HEK293 (cell line): Measurements from ENCODE around the gene YJU2.

ENCODE experiments used
- KLF1 ChIP-seq: fragments of 450-650 bp; formaldehyde crosslinking; IDR thresholded peaks from 2 replicates; pipeline ENCODE4 v1.5.1; 2016; ENCODE audit warnings: missing biosample characterization, missing genetic modification characterization
- RBAK ChIP-seq: fragments of 450-650 bp; formaldehyde crosslinking; IDR thresholded peaks from 2 replicates; pipeline ENCODE4 v1.5.1; 2016; ENCODE audit warnings: missing biosample characterization, missing genetic modification characterization
- SP2 ChIP-seq: fragments of 450-650 bp; formaldehyde crosslinking; IDR thresholded peaks from 2 replicates; pipeline ENCODE4 v1.5.1; 2016; ENCODE audit warnings: missing biosample characterization, missing genetic modification characterization
- TCF7L2 ChIP-seq: IDR thresholded peaks from 2 replicates; pipeline ENCODE4 v1.6.1; 2011; ENCODE audit warnings: low read depth, mild to moderate bottlenecking, inconsistent platforms, low read length, moderate library complexity, borderline replicate concordance
- ZFP37 ChIP-seq: fragments of 450-650 bp; formaldehyde crosslinking; IDR thresholded peaks from 2 replicates; pipeline ENCODE4 v1.5.1; 2016; ENCODE audit warnings: missing biosample characterization, missing genetic modification characterization
- ZNF114 ChIP-seq: fragments of 450-650 bp; formaldehyde crosslinking; IDR thresholded peaks from 2 replicates; pipeline ENCODE4 v1.5.0; 2017; ENCODE audit warnings: missing biosample characterization, missing genetic modification characterization
- ZNF155 ChIP-seq: fragments of 450-650 bp; formaldehyde crosslinking; IDR thresholded peaks from 2 replicates; pipeline ENCODE4 v1.5.1; 2016; ENCODE audit warnings: missing biosample characterization, missing genetic modification characterization
- ZNF274 ChIP-seq, 2 experiments: fragments of 200-500 bp in 1 of 2; fragments of 450-650 bp in 1 of 2; sonication (Bioruptor generic) in 1 of 2; formaldehyde crosslinking in 1 of 2; IDR thresholded peaks; 2 replicates each; pipeline versions ENCODE4 v1.5.1 to v1.6.1; 2014 to 2016; ENCODE audit warnings: borderline replicate concordance in 1 of 2, inconsistent platforms in 1 of 2, low read length in 1 of 2, missing biosample characterization in 1 of 2, missing genetic modification characterization in 1 of 2
- ZNF350 ChIP-seq: fragments of 450-650 bp; formaldehyde crosslinking; IDR thresholded peaks from 2 replicates; pipeline ENCODE4 v1.5.0; 2017; ENCODE audit warnings: missing biosample characterization, mild to moderate bottlenecking, missing genetic modification characterization
- ZNF510 ChIP-seq: fragments of 450-650 bp; formaldehyde crosslinking; IDR thresholded peaks from 2 replicates; pipeline ENCODE4 v1.5.1; 2018; ENCODE audit warnings: mild to moderate bottlenecking, missing genetic modification characterization, missing biosample characterization; ENCODE audit not compliant: insufficient replicate concordance
- ZNF624 ChIP-seq: fragments of 450-650 bp; formaldehyde crosslinking; IDR thresholded peaks from 2 replicates; pipeline ENCODE4 v1.5.1; 2017; ENCODE audit warnings: missing biosample characterization, missing genetic modification characterization
- ZNF670 ChIP-seq: fragments of 450-650 bp; formaldehyde crosslinking; IDR thresholded peaks from 2 replicates; pipeline ENCODE4 v1.5.1; 2016; ENCODE audit warnings: missing biosample characterization, missing genetic modification characterization, low read depth
- ZNF785 ChIP-seq: fragments of 450-650 bp; formaldehyde crosslinking; IDR thresholded peaks from 2 replicates; pipeline ENCODE4 v1.5.1; 2016; ENCODE audit warnings: missing biosample characterization, missing genetic modification characterization
- ZSCAN23 ChIP-seq: fragments of 450-650 bp; formaldehyde crosslinking; IDR thresholded peaks from 2 replicates; pipeline ENCODE4 v1.5.1; 2016; ENCODE audit warnings: missing biosample characterization, missing genetic modification characterization
- ZXDB ChIP-seq: fragments of 450-650 bp; formaldehyde crosslinking; IDR thresholded peaks from 2 replicates; pipeline ENCODE4 v1.5.1; 2016; ENCODE audit warnings: missing biosample characterization, missing genetic modification characterization
- TF ChIP-seq, protein P1 (sequence below): fragments of 450-650 bp; formaldehyde crosslinking; conservative IDR thresholded peaks from 2 replicates; pipeline ENCODE4 v1.5.1; 2016; ENCODE audit warnings: low read depth, missing biosample characterization, missing genetic modification characterization
- TF ChIP-seq, protein P2 (sequence below): fragments of 450-650 bp; formaldehyde crosslinking; IDR thresholded peaks from 2 replicates; pipeline ENCODE4 v1.5.0; 2017; ENCODE audit warnings: missing biosample characterization, missing genetic modification characterization, borderline replicate concordance
- TF ChIP-seq, protein P3 (sequence below): fragments of 450-650 bp; formaldehyde crosslinking; IDR thresholded peaks from 2 replicates; pipeline ENCODE4 v1.5.1; 2017; ENCODE audit warnings: missing biosample characterization, missing genetic modification characterization
- TF ChIP-seq, protein P4 (sequence below): fragments of 450-650 bp; formaldehyde crosslinking; IDR thresholded peaks from 2 replicates; pipeline ENCODE4 v1.5.1; 2016; ENCODE audit warnings: missing biosample characterization, missing genetic modification characterization
- TF ChIP-seq, protein P5 (sequence below): fragments of 450-650 bp; IDR thresholded peaks from 2 replicates; pipeline ENCODE4 v1.5.1; 2018; ENCODE audit warnings: missing biosample characterization, mild to moderate bottlenecking, missing genetic modification characterization
- TF ChIP-seq, protein P6 (sequence below): fragments of 450-650 bp; formaldehyde crosslinking; IDR thresholded peaks from 2 replicates; pipeline ENCODE4 v1.5.1; 2016; ENCODE audit warnings: missing biosample characterization, missing genetic modification characterization
- TF ChIP-seq, protein P7 (sequence below): fragments of 450-650 bp; formaldehyde crosslinking; IDR thresholded peaks from 2 replicates; pipeline ENCODE4 v1.5.1; 2016; ENCODE audit warnings: missing biosample characterization, missing genetic modification characterization

YJU2 gene

DNA sequence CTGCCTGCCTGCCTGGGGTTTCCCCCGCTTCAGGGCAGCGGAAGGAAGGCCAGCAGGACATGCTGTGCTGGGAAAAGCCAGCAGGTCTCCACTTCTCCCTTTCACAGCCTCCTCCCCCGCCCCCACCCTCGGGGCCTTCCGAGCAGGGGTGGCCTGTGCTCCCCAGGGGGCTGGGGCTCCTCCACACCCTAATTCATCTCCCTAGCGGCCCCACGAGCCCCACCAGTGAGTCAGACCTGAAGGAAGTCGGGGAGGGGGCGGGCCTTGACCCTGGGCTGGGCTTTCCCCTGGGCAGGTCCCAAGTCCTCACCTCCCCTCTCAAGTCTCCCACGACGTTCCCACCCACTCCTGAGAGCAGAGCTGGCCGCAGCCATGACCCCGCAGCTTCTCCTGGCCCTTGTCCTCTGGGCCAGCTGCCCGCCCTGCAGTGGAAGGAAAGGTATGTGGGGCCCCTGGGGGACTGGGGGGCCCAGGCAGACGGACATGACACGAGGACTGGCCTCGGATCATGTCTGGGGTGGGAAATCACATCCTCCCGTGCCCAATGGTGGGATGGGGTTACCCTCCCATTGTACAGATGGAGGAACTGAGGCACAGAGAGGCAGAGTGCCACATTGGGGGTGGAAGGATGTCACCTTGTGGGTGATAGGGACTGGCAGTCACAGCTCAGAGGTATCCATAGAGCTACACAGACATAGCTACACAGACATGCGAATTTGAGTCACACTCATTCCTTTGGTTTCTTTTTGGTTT is 17.5 kb upstream of the YJU2 start, which contains the start of gene EBI3 (continued):
- TF ChIP-seq, protein P1, sequence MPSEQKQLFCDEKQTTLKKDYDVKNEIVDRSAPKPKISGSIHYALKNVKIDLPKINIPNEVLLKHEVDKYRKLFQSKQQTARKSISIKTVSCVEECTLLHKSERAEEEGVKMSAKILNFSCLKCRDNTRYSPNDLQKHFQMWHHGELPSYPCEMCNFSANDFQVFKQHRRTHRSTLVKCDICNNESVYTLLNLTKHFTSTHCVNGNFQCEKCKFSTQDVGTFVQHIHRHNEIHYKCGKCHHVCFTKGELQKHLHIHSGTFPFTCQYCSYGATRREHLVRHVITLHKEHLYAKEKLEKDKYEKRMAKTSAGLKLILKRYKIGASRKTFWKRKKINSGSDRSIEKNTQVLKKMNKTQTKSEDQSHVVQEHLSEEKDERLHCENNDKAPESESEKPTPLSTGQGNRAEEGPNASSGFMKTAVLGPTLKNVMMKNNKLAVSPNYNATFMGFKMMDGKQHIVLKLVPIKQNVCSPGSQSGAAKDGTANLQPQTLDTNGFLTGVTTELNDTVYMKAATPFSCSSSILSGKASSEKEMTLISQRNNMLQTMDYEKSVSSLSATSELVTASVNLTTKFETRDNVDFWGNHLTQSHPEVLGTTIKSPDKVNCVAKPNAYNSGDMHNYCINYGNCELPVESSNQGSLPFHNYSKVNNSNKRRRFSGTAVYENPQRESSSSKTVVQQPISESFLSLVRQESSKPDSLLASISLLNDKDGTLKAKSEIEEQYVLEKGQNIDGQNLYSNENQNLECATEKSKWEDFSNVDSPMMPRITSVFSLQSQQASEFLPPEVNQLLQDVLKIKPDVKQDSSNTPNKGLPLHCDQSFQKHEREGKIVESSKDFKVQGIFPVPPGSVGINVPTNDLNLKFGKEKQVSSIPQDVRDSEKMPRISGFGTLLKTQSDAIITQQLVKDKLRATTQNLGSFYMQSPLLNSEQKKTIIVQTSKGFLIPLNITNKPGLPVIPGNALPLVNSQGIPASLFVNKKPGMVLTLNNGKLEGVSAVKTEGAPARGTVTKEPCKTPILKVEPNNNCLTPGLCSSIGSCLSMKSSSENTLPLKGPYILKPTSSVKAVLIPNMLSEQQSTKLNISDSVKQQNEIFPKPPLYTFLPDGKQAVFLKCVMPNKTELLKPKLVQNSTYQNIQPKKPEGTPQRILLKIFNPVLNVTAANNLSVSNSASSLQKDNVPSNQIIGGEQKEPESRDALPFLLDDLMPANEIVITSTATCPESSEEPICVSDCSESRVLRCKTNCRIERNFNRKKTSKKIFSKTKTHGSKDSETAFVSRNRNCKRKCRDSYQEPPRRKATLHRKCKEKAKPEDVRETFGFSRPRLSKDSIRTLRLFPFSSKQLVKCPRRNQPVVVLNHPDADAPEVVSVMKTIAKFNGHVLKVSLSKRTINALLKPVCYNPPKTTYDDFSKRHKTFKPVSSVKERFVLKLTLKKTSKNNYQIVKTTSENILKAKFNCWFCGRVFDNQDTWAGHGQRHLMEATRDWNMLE (tag by site-specific recombination): no peak
- TF ChIP-seq ZNF114 (tag by site-specific recombination) (no peak), ZSCAN23 (no peak), ZNF785 (tag by site-specific recombination) (no peak), ZNF670 (no peak), ZNF155 (tag by site-specific recombination) (no peak), ZNF350 (tag by site-specific recombination) (no peak), RBAK (tag by site-specific recombination) (no peak), ZXDB (tag by site-specific recombination) (peak; percentile 10; the same call in 1 of the 2 replicates), ZFP37 (tag by site-specific recombination) (no peak), ZNF274 (IDR thresholded peaks at IDR 0.05; ENCODE audit: low read length) (no peak), ZNF274 (tag by site-specific recombination; IDR thresholded peaks at IDR 0.05; ENCODE audit: borderline replicate concordance) (no peak), TCF7L2 (no peak), SP2 (tag by site-specific recombination) (peak; percentile 61), ZNF624 (tag by site-specific recombination) (no peak), ZNF510 (tag by site-specific recombination) (no peak), KLF1 (tag by site-specific recombination) (no peak)
- TF ChIP-seq, protein P2, sequence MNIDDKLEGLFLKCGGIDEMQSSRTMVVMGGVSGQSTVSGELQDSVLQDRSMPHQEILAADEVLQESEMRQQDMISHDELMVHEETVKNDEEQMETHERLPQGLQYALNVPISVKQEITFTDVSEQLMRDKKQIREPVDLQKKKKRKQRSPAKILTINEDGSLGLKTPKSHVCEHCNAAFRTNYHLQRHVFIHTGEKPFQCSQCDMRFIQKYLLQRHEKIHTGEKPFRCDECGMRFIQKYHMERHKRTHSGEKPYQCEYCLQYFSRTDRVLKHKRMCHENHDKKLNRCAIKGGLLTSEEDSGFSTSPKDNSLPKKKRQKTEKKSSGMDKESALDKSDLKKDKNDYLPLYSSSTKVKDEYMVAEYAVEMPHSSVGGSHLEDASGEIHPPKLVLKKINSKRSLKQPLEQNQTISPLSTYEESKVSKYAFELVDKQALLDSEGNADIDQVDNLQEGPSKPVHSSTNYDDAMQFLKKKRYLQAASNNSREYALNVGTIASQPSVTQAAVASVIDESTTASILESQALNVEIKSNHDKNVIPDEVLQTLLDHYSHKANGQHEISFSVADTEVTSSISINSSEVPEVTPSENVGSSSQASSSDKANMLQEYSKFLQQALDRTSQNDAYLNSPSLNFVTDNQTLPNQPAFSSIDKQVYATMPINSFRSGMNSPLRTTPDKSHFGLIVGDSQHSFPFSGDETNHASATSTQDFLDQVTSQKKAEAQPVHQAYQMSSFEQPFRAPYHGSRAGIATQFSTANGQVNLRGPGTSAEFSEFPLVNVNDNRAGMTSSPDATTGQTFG (tag by site-specific recombination): no peak
- TF ChIP-seq, protein P3, sequence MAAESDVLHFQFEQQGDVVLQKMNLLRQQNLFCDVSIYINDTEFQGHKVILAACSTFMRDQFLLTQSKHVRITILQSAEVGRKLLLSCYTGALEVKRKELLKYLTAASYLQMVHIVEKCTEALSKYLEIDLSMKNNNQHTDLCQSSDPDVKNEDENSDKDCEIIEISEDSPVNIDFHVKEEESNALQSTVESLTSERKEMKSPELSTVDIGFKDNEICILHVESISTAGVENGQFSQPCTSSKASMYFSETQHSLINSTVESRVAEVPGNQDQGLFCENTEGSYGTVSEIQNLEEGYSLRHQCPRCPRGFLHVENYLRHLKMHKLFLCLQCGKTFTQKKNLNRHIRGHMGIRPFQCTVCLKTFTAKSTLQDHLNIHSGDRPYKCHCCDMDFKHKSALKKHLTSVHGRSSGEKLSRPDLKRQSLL (tag by site-specific recombination): no peak
- TF ChIP-seq, protein P4, sequence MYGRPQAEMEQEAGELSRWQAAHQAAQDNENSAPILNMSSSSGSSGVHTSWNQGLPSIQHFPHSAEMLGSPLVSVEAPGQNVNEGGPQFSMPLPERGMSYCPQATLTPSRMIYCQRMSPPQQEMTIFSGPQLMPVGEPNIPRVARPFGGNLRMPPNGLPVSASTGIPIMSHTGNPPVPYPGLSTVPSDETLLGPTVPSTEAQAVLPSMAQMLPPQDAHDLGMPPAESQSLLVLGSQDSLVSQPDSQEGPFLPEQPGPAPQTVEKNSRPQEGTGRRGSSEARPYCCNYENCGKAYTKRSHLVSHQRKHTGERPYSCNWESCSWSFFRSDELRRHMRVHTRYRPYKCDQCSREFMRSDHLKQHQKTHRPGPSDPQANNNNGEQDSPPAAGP (tag by site-specific recombination): no peak
- TF ChIP-seq, protein P5, sequence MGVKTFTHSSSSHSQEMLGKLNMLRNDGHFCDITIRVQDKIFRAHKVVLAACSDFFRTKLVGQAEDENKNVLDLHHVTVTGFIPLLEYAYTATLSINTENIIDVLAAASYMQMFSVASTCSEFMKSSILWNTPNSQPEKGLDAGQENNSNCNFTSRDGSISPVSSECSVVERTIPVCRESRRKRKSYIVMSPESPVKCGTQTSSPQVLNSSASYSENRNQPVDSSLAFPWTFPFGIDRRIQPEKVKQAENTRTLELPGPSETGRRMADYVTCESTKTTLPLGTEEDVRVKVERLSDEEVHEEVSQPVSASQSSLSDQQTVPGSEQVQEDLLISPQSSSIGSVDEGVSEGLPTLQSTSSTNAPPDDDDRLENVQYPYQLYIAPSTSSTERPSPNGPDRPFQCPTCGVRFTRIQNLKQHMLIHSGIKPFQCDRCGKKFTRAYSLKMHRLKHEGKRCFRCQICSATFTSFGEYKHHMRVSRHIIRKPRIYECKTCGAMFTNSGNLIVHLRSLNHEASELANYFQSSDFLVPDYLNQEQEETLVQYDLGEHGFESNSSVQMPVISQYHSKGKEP (tag by site-specific recombination): no peak
- TF ChIP-seq, protein P6, sequence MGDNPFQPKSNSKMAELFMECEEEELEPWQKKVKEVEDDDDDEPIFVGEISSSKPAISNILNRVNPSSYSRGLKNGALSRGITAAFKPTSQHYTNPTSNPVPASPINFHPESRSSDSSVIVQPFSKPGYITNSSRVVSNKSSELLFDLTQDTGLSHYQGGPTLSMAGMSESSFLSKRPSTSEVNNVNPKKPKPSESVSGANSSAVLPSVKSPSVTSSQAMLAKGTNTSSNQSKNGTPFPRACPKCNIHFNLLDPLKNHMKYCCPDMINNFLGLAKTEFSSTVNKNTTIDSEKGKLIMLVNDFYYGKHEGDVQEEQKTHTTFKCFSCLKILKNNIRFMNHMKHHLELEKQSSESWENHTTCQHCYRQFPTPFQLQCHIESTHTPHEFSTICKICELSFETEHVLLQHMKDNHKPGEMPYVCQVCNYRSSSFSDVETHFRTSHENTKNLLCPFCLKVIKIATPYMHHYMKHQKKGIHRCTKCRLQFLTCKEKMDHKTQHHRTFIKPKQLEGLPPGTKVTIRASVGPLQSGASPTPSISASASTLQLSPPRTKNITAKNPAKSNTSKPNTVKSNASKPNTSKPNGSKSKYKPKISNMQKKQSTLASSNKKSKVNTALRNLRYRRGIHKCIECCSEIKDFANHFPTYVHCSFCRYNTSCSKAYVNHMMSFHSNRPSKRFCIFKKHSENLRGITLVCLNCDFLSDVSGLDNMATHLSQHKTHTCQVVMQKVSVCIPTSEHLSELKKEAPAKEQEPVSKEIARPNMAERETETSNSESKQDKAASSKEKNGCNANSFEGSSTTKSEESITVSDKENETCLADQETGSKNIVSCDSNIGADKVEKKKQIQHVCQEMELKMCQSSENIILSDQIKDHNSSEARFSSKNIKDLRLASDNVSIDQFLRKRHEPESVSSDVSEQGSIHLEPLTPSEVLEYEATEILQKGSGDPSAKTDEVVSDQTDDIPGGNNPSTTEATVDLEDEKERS (tag by site-specific recombination): no peak
- TF ChIP-seq, protein P7, sequence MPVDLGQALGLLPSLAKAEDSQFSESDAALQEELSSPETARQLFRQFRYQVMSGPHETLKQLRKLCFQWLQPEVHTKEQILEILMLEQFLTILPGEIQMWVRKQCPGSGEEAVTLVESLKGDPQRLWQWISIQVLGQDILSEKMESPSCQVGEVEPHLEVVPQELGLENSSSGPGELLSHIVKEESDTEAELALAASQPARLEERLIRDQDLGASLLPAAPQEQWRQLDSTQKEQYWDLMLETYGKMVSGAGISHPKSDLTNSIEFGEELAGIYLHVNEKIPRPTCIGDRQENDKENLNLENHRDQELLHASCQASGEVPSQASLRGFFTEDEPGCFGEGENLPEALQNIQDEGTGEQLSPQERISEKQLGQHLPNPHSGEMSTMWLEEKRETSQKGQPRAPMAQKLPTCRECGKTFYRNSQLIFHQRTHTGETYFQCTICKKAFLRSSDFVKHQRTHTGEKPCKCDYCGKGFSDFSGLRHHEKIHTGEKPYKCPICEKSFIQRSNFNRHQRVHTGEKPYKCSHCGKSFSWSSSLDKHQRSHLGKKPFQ (tag by site-specific recombination): no peak
